GM12878 (cell line): ENCODE measurements around the gene PAX7. TPM values are rescaled to one million over a fixed set of nuclear protein-coding genes. Genes with fewer than 3 reads are reported as not detected.

Experiments used
- ATAC-seq: fragments of 200-7000 bp; cut with Tn5 transposase; 3 replicates; pipeline ENCODE4 v1.9.1; 2020; ENCODE audit warnings: mild to moderate bottlenecking, moderate library complexity
- BruUV-seq: library from RNA; stranded (reverse); fragments of 400-500 nt; replicated peaks from 2 replicates; lab custom pipeline; 2021; lab: Mats Ljungman, UMichigan
- CTCF ChIA-PET: fragments of 300-600 bp; sonication (Branson Sonifier 250); formaldehyde crosslinking; extraction: SDS; loops from one replicate; lab custom pipeline; 2021; ENCODE audit warnings: inconsistent platforms; lab: Yijun Ruan, JAX
- POLR2A ChIA-PET: fragments of 350-600 bp; formaldehyde crosslinking; extraction: SDS; loops from one replicate; lab custom pipeline; 2021; ENCODE audit warnings: inconsistent platforms; lab: Charles Lee
- RAD21 ChIA-PET: fragments of 300-600 bp; sonication (Branson Sonifier 250); formaldehyde crosslinking; loops from one replicate; lab custom pipeline; 2023; ENCODE audit warnings: antibody characterized with exemption; ENCODE audit not compliant: unreplicated experiment; lab: Charles Lee
- SMC1A ChIA-PET: fragments of 300-600 bp; sonication (Branson Sonifier 250); formaldehyde crosslinking; loops from one replicate; lab custom pipeline; 2023; ENCODE audit not compliant: unreplicated experiment, uncharacterized antibody; lab: Charles Lee
- DNase-seq: peaks from one replicate; pipeline ENCODE4 v3.0.0-alpha.2; 2011; ENCODE audit warnings: low read depth, low spot score
- FAIRE-seq: peaks from 3 replicates; lab custom pipeline; 2011; peaks lifted over from hg19 to GRCh38; lab: Jason Lieb, UNC
- H2AFZ ChIP-seq: 2 replicates; pipeline ENCODE4 v1.6.0; 2011; ENCODE audit warnings: low read depth, low read length, control low read depth; ENCODE audit not compliant: control insufficient read depth
- H3K27ac ChIP-seq: 2 replicates; pipeline ENCODE4 v1.5.1; 2011; ENCODE audit warnings: control low read depth; ENCODE audit not compliant: control insufficient read depth, insufficient read depth
- H3K27me3 ChIP-seq, 2 experiments: replicated peaks in 1 of 2; 2 replicates each; pipeline versions ENCODE4 v1.6.0 to v1.6.1; 2011; ENCODE audit warnings: low read length in 1 of 2; ENCODE audit not compliant: control insufficient read depth in 2 of 2, insufficient read depth in 2 of 2
- H3K36me3 ChIP-seq, 2 experiments: 2 replicates each; pipeline ENCODE4 v1.5.1; 2011; ENCODE audit warnings: low read length in 1 of 2; ENCODE audit not compliant: control insufficient read depth in 2 of 2, insufficient read depth in 2 of 2
- H3K4me1 ChIP-seq: 2 replicates; pipeline ENCODE4 v1.6.1; 2011; ENCODE audit warnings: mild to moderate bottlenecking, low read length, moderate library complexity, mixed read lengths; ENCODE audit not compliant: control insufficient read depth, insufficient read depth
- H3K4me2 ChIP-seq: 2 replicates; pipeline ENCODE4 v1.6.0; 2011; ENCODE audit warnings: control low read depth; ENCODE audit not compliant: control insufficient read depth, insufficient read depth
- H3K4me3 ChIP-seq: fragments of 200-600 bp; sonication (generic); 2 replicates; pipeline ENCODE4 v1.5.1; 2016
- H3K79me2 ChIP-seq: 2 replicates; pipeline ENCODE4 v1.6.0; 2011; ENCODE audit warnings: low read length; ENCODE audit not compliant: control insufficient read depth, insufficient read depth
- H3K9ac ChIP-seq: 2 replicates; pipeline ENCODE4 v1.8.0; 2011; ENCODE audit warnings: low read length, control low read depth, mixed read lengths; ENCODE audit not compliant: control insufficient read depth, insufficient read depth
- H3K9me3 ChIP-seq: replicated peaks from 3 replicates; pipeline ENCODE4 v1.5.1; 2011; ENCODE audit warnings: mild to moderate bottlenecking, low read length; ENCODE audit not compliant: control insufficient read depth, insufficient read depth
- H4K20me1 ChIP-seq: 2 replicates; pipeline ENCODE4 v1.6.0; 2011; ENCODE audit not compliant: control insufficient read depth, insufficient read depth
- CBX3 ChIP-seq: fragments of 200-600 bp; sonication (generic); IDR thresholded peaks from 2 replicates; pipeline ENCODE4 v1.6.1; 2016; ENCODE audit warnings: low read depth, borderline replicate concordance
- DPF2 ChIP-seq: fragments of 450-650 bp; IDR thresholded peaks from 2 replicates; pipeline ENCODE4 v1.6.1; 2017; ENCODE audit warnings: mild to moderate bottlenecking
- EP300 ChIP-seq, 2 experiments: fragments of 150-350 bp in 1 of 2; IDR thresholded peaks; 2 replicates each; pipeline ENCODE4 v1.6.1; 2011 to 2012; ENCODE audit warnings: low read depth in 2 of 2, low read length in 2 of 2, borderline replicate concordance in 1 of 2, improper control_type of control experiment in 1 of 2, inconsistent platforms in 1 of 2; ENCODE audit not compliant: control insufficient read depth in 1 of 2
- FOXK2 ChIP-seq: fragments of 450-650 bp; IDR thresholded peaks from 2 replicates; pipeline ENCODE4 v1.6.1; 2017; ENCODE audit warnings: mild to moderate bottlenecking, moderate library complexity
- IRF3 ChIP-seq: fragments of 450-650 bp; IDR thresholded peaks from 2 replicates; pipeline ENCODE4 v1.6.1; 2014; ENCODE audit warnings: mild to moderate bottlenecking
- KAT2A ChIP-seq: conservative IDR thresholded peaks from 2 replicates; pipeline ENCODE4 v1.6.1; 2011; ENCODE audit warnings: low read depth, low read length; ENCODE audit not compliant: control insufficient read depth
- MEF2A ChIP-seq: IDR thresholded peaks from 2 replicates; pipeline ENCODE4 v1.6.1; 2011; ENCODE audit warnings: low read depth, mild to moderate bottlenecking, low read length, moderate library complexity; ENCODE audit not compliant: insufficient read depth
- MTA3 ChIP-seq: IDR thresholded peaks from 2 replicates; pipeline ENCODE4 v1.6.1; 2012; ENCODE audit warnings: low read length, inconsistent platforms, borderline replicate concordance
- MYC ChIP-seq: IDR thresholded peaks from 2 replicates; pipeline ENCODE4 v1.6.1; 2011; ENCODE audit warnings: mild to moderate bottlenecking, low read length, moderate library complexity, inconsistent platforms; ENCODE audit not compliant: insufficient read depth, insufficient replicate concordance, insufficient read length, severe bottlenecking
- POLR2AphosphoS2 ChIP-seq: IDR thresholded peaks from 2 replicates; pipeline ENCODE4 v1.6.1; 2011; ENCODE audit warnings: low read depth, mild to moderate bottlenecking, low read length, improper control_type of control experiment, moderate library complexity
- POU2F2 ChIP-seq: IDR thresholded peaks from 3 replicates; pipeline ENCODE4 v1.6.1; 2011; ENCODE audit warnings: low read depth, mild to moderate bottlenecking, low read length, borderline replicate concordance
- SIN3A ChIP-seq: IDR thresholded peaks from 2 replicates; pipeline ENCODE4 v1.6.1; 2012; ENCODE audit warnings: low read depth, low read length, improper control_type of control experiment
- TCF7 ChIP-seq: IDR thresholded peaks from 2 replicates; pipeline ENCODE4 v1.6.1; 2014; ENCODE audit warnings: antibody characterized with exemption, borderline replicate concordance
- ZNF207 ChIP-seq: fragments of 450-650 bp; IDR thresholded peaks from 2 replicates; pipeline ENCODE4 v1.6.1; 2014; ENCODE audit warnings: antibody characterized with exemption, mild to moderate bottlenecking, borderline replicate concordance
- WGBS: methylation state at CpG from one replicate; pipeline ENCODE4 v1.1.6; 2016; ENCODE audit warnings: low lambda C conversion rate; ENCODE audit not compliant: insufficient replicate concordance, insufficient coverage; ENCODE audit errors: missing lambda C conversion rate; 5-methylcytosine and 5-hydroxymethylcytosine counted together
- in situ Hi-C: fragments of 300-500 bp; cut with MboI; formaldehyde crosslinking; loops from 9 replicates; pipeline ENCODE4 v1.14.3; 2018; ENCODE audit warnings: mixed read lengths
- intact Hi-C: fragments of 100-400 bp; cut with micrococcal nuclease; formaldehyde crosslinking; loops from one replicate; pipeline ENCODE4 v1.14.2; 2022; ENCODE audit not compliant: unreplicated experiment
- polyA plus RNA-seq, 11 experiments: library from polyadenylated mRNA; depleted of rRNA in 4 of 11; unstranded in 6 of 11; stranded (reverse) in 5 of 11; fragments of >200 nt; fragmentation: Nextera tagmentation in 4 of 11; fragmentation: Illumina TruSeq in 1 of 11; extraction: Ambion mirVana in 4 of 11; extraction: Trizol in 1 of 11; gene quantifications; 1 replicate in 1 of 11; 2 replicates in 10 of 11; pipeline versions ENCODE4 v1.2.1 to v1.2.3, GENCODE V29; 2011 to 2016; ENCODE audit warnings: inconsistent platforms in 2 of 11, missing spikeins in 2 of 11, low read depth in 1 of 11
- total RNA-seq, 4 experiments: library from RNA; depleted of rRNA in 3 of 4; stranded (reverse); fragments of >200 nt in 3 of 4; fragmentation: Illumina TruSeq in 1 of 4; extraction: Trizol in 1 of 4; gene quantifications; 2 replicates each; pipeline versions ENCODE4 v1.2.1 to v1.2.3, GENCODE V29; 2013 to 2021
- TF ChIP-seq, protein P1 (sequence below): fragments of 450-650 bp; IDR thresholded peaks from 2 replicates; pipeline ENCODE4 v1.6.1; 2018; ENCODE audit warnings: mild to moderate bottlenecking, low read depth, moderate library complexity; ENCODE audit not compliant: partially characterized antibody
- TF ChIP-seq, protein P2 (sequence below): fragments of 450-650 bp; IDR thresholded peaks from 2 replicates; pipeline ENCODE4 v1.6.1; 2016; ENCODE audit warnings: mild to moderate bottlenecking
- TF ChIP-seq, protein P3 (sequence below): IDR thresholded peaks from 2 replicates; pipeline ENCODE4 v1.6.1; 2012; ENCODE audit warnings: mild to moderate bottlenecking, low read depth, low read length

PAX7 gene
- total and polyA plus RNA-seq, 10 of the 15 experiments (the other 5 are each of a cell fraction or from before 2014, with no cell fraction given) = not detected

GRCh38 chr1:18611311-18611710 is 19.3 kb upstream of the PAX7 start:
- H3K27ac ChIP-seq = no peak overlapping the region
- peaks cover 0 to 2% of the 10 kb centered on the region in 2 experiments; a peak in 1 of 4 replicates for H3K27me3 ChIP-seq
- no peaks in the 10 kb centered on the region for H3K4me1 ChIP-seq
- H4K20me1 ChIP-seq = no peaks in the 10 kb centered on the region
- no peaks in the 10 kb centered on the region for H3K36me3 ChIP-seq
- H2AFZ ChIP-seq = no peak overlapping the region
- no peak overlapping the region for H3K4me3 ChIP-seq
- ChIA-PET CTCF (no interaction called here), POLR2A (no interaction called here), SMC1A (no interaction called here), RAD21 (no interaction called here)
- no peaks in the 10 kb centered on the region for H3K79me2 ChIP-seq
- BruUV-seq = no TSS peak
- no peak overlapping the region for H3K9ac ChIP-seq
- intact Hi-C loops (no loop called here), in situ Hi-C loops (no loop called here)
- ATAC-seq = no peak
- no peak overlapping the region for H3K4me2 ChIP-seq
- DNase-seq = no peak
- FAIRE-seq = no peak
- no peaks in the 10 kb centered on the region for H3K9me3 ChIP-seq
- WGBS = 27% methylated on average over 8 of the region's 8 CpGs
- TF ChIP-seq MTA3 (no peak), EP300 (IDR thresholded peaks at IDR 0.05; ENCODE audit: borderline replicate concordance in 1 of 2, control insufficient read depth in 1 of 2, low read depth in 2 of 2, low read length in 2 of 2) (no peak), IRF3 (no peak), POU2F2 (no peak), POLR2AphosphoS2 (no peak), CBX3 (no peak), DPF2 (no peak), SIN3A (no peak), TCF7 (no peak), MEF2A (no peak), KAT2A (no peak), ZNF207 (no peak), MYC (no peak), FOXK2 (no peak)
- TF ChIP-seq, protein P1, sequence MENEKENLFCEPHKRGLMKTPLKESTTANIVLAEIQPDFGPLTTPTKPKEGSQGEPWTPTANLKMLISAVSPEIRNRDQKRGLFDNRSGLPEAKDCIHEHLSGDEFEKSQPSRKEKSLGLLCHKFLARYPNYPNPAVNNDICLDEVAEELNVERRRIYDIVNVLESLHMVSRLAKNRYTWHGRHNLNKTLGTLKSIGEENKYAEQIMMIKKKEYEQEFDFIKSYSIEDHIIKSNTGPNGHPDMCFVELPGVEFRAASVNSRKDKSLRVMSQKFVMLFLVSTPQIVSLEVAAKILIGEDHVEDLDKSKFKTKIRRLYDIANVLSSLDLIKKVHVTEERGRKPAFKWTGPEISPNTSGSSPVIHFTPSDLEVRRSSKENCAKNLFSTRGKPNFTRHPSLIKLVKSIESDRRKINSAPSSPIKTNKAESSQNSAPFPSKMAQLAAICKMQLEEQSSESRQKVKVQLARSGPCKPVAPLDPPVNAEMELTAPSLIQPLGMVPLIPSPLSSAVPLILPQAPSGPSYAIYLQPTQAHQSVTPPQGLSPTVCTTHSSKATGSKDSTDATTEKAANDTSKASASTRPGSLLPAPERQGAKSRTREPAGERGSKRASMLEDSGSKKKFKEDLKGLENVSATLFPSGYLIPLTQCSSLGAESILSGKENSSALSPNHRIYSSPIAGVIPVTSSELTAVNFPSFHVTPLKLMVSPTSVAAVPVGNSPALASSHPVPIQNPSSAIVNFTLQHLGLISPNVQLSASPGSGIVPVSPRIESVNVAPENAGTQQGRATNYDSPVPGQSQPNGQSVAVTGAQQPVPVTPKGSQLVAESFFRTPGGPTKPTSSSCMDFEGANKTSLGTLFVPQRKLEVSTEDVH = no peak
- TF ChIP-seq, protein P2, sequence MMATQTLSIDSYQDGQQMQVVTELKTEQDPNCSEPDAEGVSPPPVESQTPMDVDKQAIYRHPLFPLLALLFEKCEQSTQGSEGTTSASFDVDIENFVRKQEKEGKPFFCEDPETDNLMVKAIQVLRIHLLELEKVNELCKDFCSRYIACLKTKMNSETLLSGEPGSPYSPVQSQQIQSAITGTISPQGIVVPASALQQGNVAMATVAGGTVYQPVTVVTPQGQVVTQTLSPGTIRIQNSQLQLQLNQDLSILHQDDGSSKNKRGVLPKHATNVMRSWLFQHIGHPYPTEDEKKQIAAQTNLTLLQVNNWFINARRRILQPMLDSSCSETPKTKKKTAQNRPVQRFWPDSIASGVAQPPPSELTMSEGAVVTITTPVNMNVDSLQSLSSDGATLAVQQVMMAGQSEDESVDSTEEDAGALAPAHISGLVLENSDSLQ = no peak
- TF ChIP-seq, protein P3, sequence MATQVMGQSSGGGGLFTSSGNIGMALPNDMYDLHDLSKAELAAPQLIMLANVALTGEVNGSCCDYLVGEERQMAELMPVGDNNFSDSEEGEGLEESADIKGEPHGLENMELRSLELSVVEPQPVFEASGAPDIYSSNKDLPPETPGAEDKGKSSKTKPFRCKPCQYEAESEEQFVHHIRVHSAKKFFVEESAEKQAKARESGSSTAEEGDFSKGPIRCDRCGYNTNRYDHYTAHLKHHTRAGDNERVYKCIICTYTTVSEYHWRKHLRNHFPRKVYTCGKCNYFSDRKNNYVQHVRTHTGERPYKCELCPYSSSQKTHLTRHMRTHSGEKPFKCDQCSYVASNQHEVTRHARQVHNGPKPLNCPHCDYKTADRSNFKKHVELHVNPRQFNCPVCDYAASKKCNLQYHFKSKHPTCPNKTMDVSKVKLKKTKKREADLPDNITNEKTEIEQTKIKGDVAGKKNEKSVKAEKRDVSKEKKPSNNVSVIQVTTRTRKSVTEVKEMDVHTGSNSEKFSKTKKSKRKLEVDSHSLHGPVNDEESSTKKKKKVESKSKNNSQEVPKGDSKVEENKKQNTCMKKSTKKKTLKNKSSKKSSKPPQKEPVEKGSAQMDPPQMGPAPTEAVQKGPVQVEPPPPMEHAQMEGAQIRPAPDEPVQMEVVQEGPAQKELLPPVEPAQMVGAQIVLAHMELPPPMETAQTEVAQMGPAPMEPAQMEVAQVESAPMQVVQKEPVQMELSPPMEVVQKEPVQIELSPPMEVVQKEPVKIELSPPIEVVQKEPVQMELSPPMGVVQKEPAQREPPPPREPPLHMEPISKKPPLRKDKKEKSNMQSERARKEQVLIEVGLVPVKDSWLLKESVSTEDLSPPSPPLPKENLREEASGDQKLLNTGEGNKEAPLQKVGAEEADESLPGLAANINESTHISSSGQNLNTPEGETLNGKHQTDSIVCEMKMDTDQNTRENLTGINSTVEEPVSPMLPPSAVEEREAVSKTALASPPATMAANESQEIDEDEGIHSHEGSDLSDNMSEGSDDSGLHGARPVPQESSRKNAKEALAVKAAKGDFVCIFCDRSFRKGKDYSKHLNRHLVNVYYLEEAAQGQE = no peak
